HEK293T (cell line): ENCODE results near the gene ATP1A2.

Experiments used
- CTCF ChIA-PET: fragments of 350-600 bp; formaldehyde crosslinking; extraction: SDS; loops from one replicate; lab custom pipeline; 2021; ENCODE audit warnings: antibody characterized with exemption, inconsistent platforms; lab: Yijun Ruan, JAX
- POLR2A ChIA-PET: fragments of 350-600 bp; formaldehyde crosslinking; extraction: SDS; loops from one replicate; lab custom pipeline; 2020; ENCODE audit warnings: antibody characterized with exemption, inconsistent platforms; lab: Yijun Ruan, JAX
- DNase-seq: peaks from one replicate; pipeline ENCODE4 v3.0.0; 2012; ENCODE audit warnings: mixed read lengths; ENCODE audit errors: extremely low spot score
- ARNT ChIP-seq: fragments of 450-650 bp; IDR thresholded peaks from 2 replicates; pipeline ENCODE4 v1.6.1; 2017; ENCODE audit warnings: mild to moderate bottlenecking
- BHLHE40 ChIP-seq: fragments of 450-650 bp; IDR thresholded peaks from 2 replicates; pipeline ENCODE4 v1.6.1; 2016; ENCODE audit warnings: mild to moderate bottlenecking, moderate library complexity, borderline replicate concordance
- CTBP1 ChIP-seq: fragments of 450-650 bp; IDR thresholded peaks from 2 replicates; pipeline ENCODE4 v1.6.1; 2016; ENCODE audit warnings: borderline replicate concordance
- ELF4 ChIP-seq: fragments of 450-650 bp; IDR thresholded peaks from 2 replicates; pipeline ENCODE4 v1.6.1; 2017; ENCODE audit warnings: antibody characterized with exemption
- FOXA1 ChIP-seq: fragments of 450-650 bp; IDR thresholded peaks from 2 replicates; pipeline ENCODE4 v1.6.1; 2016; ENCODE audit warnings: mild to moderate bottlenecking
- FOXK2 ChIP-seq: fragments of 450-650 bp; IDR thresholded peaks from 2 replicates; pipeline ENCODE4 v1.6.1; 2016; ENCODE audit warnings: mild to moderate bottlenecking
- FOXM1 ChIP-seq: fragments of 450-650 bp; IDR thresholded peaks from 2 replicates; pipeline ENCODE4 v1.6.1; 2017; ENCODE audit warnings: mild to moderate bottlenecking, borderline replicate concordance
- HDGF ChIP-seq: fragments of 450-650 bp; IDR thresholded peaks from 2 replicates; pipeline ENCODE4 v1.6.1; 2017; ENCODE audit warnings: antibody characterized with exemption, borderline replicate concordance
- L3MBTL2 ChIP-seq: fragments of 450-650 bp; conservative IDR thresholded peaks from 2 replicates; pipeline ENCODE4 v1.6.1; 2016; ENCODE audit warnings: mild to moderate bottlenecking
- LEF1 ChIP-seq: fragments of 450-650 bp; IDR thresholded peaks from 2 replicates; pipeline ENCODE4 v1.6.1; 2017; ENCODE audit warnings: mild to moderate bottlenecking, borderline replicate concordance
- NFRKB ChIP-seq: fragments of 450-650 bp; IDR thresholded peaks from 2 replicates; pipeline ENCODE4 v1.6.1; 2016; ENCODE audit warnings: mild to moderate bottlenecking, moderate library complexity
- PKNOX1 ChIP-seq: fragments of 450-650 bp; IDR thresholded peaks from 2 replicates; pipeline ENCODE4 v1.6.1; 2016
- SP1 ChIP-seq: fragments of 450-650 bp; IDR thresholded peaks from 2 replicates; pipeline ENCODE4 v1.6.1; 2017
- SUZ12 ChIP-seq: fragments of 450-650 bp; IDR thresholded peaks from 2 replicates; pipeline ENCODE4 v1.6.1; 2016; ENCODE audit warnings: mild to moderate bottlenecking
- TARDBP ChIP-seq: fragments of 450-650 bp; IDR thresholded peaks from 2 replicates; pipeline ENCODE4 v1.6.1; 2016
- ZNF384 ChIP-seq: fragments of 450-650 bp; IDR thresholded peaks from 2 replicates; pipeline ENCODE4 v1.6.1; 2016

The ATP1A2 gene

GRCh38 chr1:160166166-160166868, 50.8 kb downstream of the ATP1A2 start:
- ChIA-PET POLR2A (no interaction called here), CTCF (interaction anchor here (1.3 kb wide), 1 partner anchor 86 kb away, joined by 3 read pairs; no protein-coding TSS in a partner anchor)
- no peak for TF ChIP-seq CTBP1
- no peak for TF ChIP-seq LEF1
- TF ChIP-seq PKNOX1, result no peak
- no peak for TF ChIP-seq FOXK2
- TF ChIP-seq SP1, result no peak
- no peak for TF ChIP-seq BHLHE40
- TF ChIP-seq FOXM1, result no peak
- no peak for TF ChIP-seq FOXA1
- no peak for TF ChIP-seq SUZ12
- no peak for TF ChIP-seq L3MBTL2
- no peak for TF ChIP-seq TARDBP
- no peak for TF ChIP-seq NFRKB
- no peak for TF ChIP-seq ELF4
- no peak for TF ChIP-seq ARNT
- TF ChIP-seq ZNF384, result no peak
- TF ChIP-seq HDGF, result no peak
- no peak for DNase-seq

- ChIA-PET POLR2A (no interaction called here), CTCF (interaction anchor here (0.8 to 1.3 kb wide), 2 partner anchors 26 to 85 kb away, joined by 3 to 4 read pairs; no protein-coding TSS in a partner anchor)
- TF ChIP-seq SUZ12 (no peak), FOXA1 (no peak), SP1 (no peak)
- no peak for DNase-seq
These were observed 51.5 kb downstream of the ATP1A2 start for GRCh38 chr1:160167056-160167455.

GRCh38 chr1:160167580-160167979, 52.0 kb downstream of the ATP1A2 start:
- POLR2A ChIA-PET, result no interaction called here
- DNase-seq, result peak; percentile 36
- TF ChIP-seq SP1, result no peak
- TF ChIP-seq FOXA1, result no peak
- no peak for TF ChIP-seq LEF1
- TF ChIP-seq PKNOX1, result no peak
- no peak for TF ChIP-seq ELF4
- TF ChIP-seq NFRKB, result no peak
- TF ChIP-seq ZNF384, result no peak
- TF ChIP-seq SUZ12, result no peak
- no peak for TF ChIP-seq HDGF
- no peak for TF ChIP-seq BHLHE40
- no peak for TF ChIP-seq CTBP1
- TF ChIP-seq FOXM1, result no peak
- CTCF ChIA-PET, result interaction anchor here (0.8 to 1.3 kb wide), 2 partner anchors 26 to 85 kb away, joined by 3 to 4 read pairs; no protein-coding TSS in a partner anchor

- no peak for DNase-seq
- TF ChIP-seq TARDBP, result no peak
- TF ChIP-seq FOXA1, result no peak
- TF ChIP-seq NFRKB, result no peak
- no peak for TF ChIP-seq FOXM1
- TF ChIP-seq SP1, result no peak
- no peak for TF ChIP-seq PKNOX1
- TF ChIP-seq HDGF, result no peak
- no peak for TF ChIP-seq LEF1
- no peak for TF ChIP-seq BHLHE40
- no peak for TF ChIP-seq FOXK2
- no peak for TF ChIP-seq ZNF384
- TF ChIP-seq L3MBTL2, result no peak
- ChIA-PET POLR2A (no interaction called here), CTCF (interaction anchor here (0.7 kb wide), 1 partner anchor 245 kb away, joined by 9 read pairs; no protein-coding TSS in a partner anchor)
These were observed 52.5 kb downstream of the ATP1A2 start for GRCh38 chr1:160168016-160168415.

- no peak for TF ChIP-seq TARDBP
- TF ChIP-seq ZNF384, result no peak
- TF ChIP-seq ELF4, result no peak
- TF ChIP-seq SUZ12, result no peak
- no peak for TF ChIP-seq CTBP1
- TF ChIP-seq HDGF, result no peak
- TF ChIP-seq LEF1, result no peak
- TF ChIP-seq ARNT, result no peak
- no peak for TF ChIP-seq NFRKB
- ChIA-PET CTCF (interaction anchor here (0.7 kb wide), 2 partner anchors 246 to 248 kb away, joined by 4 to 9 read pairs; no protein-coding TSS in a partner anchor), POLR2A (no interaction called here)
- no peak for DNase-seq
These were observed 53.2 kb downstream of the ATP1A2 start for GRCh38 chr1:160168609-160169369.
